Natural killer cell (primary cell): ENCODE measurements around the gene WNT7A. TPM values are rescaled to one million over a fixed set of nuclear protein-coding genes. Genes with fewer than 3 reads are reported as not detected.

Source experiments
- ATAC-seq, 3 donors: fragments of 150-1000 bp in 2 of 3; fragments of 200-7000 bp in 1 of 3; cut with Tn5 transposase; 1 replicate in 1 of 3; 2 replicates in 2 of 3; pipeline ENCODE4 v1.10.0; 2021; ENCODE audit warnings: mild to moderate bottlenecking in 2 of 3, moderate library complexity in 2 of 3
- DNase-seq, 2 donors: peaks; one replicate each; pipeline versions ENCODE4 v3.0.0 to v3.0.0-alpha.2; 2013 to 2021; ENCODE audit warnings: mixed read lengths in 1 of 2
- H3K27ac ChIP-seq: one replicate; pipeline ENCODE4 v1.5.1; 2013; ENCODE audit warnings: mild to moderate bottlenecking, low read length
- H3K27me3 ChIP-seq: one replicate; pipeline ENCODE4 v1.6.1; 2013; ENCODE audit warnings: low read length; ENCODE audit not compliant: control insufficient read depth, insufficient read depth
- H3K36me3 ChIP-seq: one replicate; pipeline ENCODE4 v1.6.1; 2013; ENCODE audit warnings: low read length; ENCODE audit not compliant: control insufficient read depth, insufficient read depth
- H3K4me1 ChIP-seq: one replicate; pipeline ENCODE4 v1.6.1; 2013; ENCODE audit warnings: low read length; ENCODE audit not compliant: control insufficient read depth, insufficient read depth
- H3K4me3 ChIP-seq: one replicate; pipeline ENCODE4 v1.5.1; 2013; ENCODE audit warnings: low read length
- H3K9me3 ChIP-seq: one replicate; pipeline ENCODE4 v1.6.1; 2013; ENCODE audit warnings: low read length; ENCODE audit not compliant: control insufficient read depth, insufficient read depth
- H3K27ac Mint-ChIP-seq, 2 donors: one replicate each; pipeline ENCODE4 v1.8.0; 2022; ENCODE audit warnings: mild to moderate bottlenecking in 2 of 2, mixed read lengths in 2 of 2, moderate library complexity in 1 of 2
- H3K27me3 Mint-ChIP-seq, 2 donors: one replicate each; pipeline ENCODE4 v1.8.0; 2022; ENCODE audit warnings: low read depth in 2 of 2, mixed read lengths in 2 of 2
- H3K36me3 Mint-ChIP-seq: one replicate; pipeline ENCODE4 v1.8.0; 2022; ENCODE audit warnings: mixed read lengths
- H3K4me1 Mint-ChIP-seq, 2 donors: one replicate each; pipeline ENCODE4 v1.8.0; 2022; ENCODE audit warnings: mixed read lengths in 2 of 2
- H3K4me3 Mint-ChIP-seq: one replicate; pipeline ENCODE4 v1.8.0; 2022; ENCODE audit warnings: mild to moderate bottlenecking, moderate library complexity, mixed read lengths
- H3K9me3 Mint-ChIP-seq, 2 donors: one replicate each; pipeline ENCODE4 v1.8.0; 2022; ENCODE audit warnings: mixed read lengths in 2 of 2
- CTCF ChIP-seq: fragments of 200-600 bp; IDR thresholded peaks from one replicate; pipeline ENCODE4 v1.8.0; 2022; ENCODE audit warnings: antibody characterized with exemption
- WGBS: methylation state at CpG from one replicate; pipeline ENCODE4 v1.1.7; 2013; ENCODE audit warnings: missing lambda C conversion rate; ENCODE audit not compliant: insufficient coverage; 5-methylcytosine and 5-hydroxymethylcytosine counted together
- intact Hi-C: fragments of 100-400 bp; cut with micrococcal nuclease; formaldehyde crosslinking; loops from one replicate; pipeline ENCODE4 v1.14.2; 2022
- total RNA-seq, 4 donors: library from RNA; stranded (reverse); fragments of 120-200 nt in 1 of 4; gene quantifications; one replicate each; pipeline versions ENCODE4 v1.2.3 to v1.2.4, GENCODE V29; 2013 to 2022

Gene WNT7A
- total RNA-seq, 3 donors from 2014 or later (not counting 1 experiment from before 2014, with no cell fraction given): 0.18 to 0.45 TPM; not detected in 1

DNA sequence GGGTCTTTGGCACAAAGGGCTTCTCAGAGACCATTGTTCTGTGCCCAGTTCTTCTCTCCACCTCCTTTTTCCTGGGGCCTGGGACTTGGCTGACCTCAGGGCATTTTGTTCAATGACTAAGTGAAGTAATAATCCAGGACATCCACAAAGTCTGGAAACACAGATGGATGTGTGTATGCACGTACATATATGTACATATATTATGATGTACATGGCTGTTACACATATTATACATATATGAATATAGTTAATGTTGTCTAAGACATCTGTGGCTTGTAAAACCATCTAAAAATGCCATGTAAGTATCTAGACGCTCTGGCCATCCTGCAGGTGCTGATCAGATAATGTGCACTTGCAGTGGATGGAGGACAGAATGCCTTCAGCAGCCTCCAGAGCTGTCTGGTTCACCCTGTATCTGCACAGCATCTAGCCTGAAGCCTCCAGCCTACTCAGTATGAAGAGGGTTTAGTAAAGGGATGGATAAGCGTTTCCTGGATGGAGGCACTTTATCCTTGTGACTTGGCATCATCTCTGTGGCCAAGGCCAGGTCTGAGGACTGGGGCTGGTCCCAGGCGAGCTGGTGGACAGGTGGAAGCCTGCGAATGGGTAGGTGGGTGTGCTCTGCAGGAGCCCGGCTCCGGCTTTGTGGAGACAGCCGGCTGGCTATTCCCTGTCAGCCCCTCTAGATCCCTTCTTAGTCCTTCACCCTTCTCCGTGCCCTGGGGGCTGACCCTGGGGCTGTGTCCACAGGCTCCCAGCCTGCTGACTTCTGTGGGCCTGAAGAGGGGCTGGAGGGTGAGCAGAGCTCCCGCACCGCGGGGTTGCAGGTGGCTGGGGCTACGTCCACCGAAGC, 88.4 kb downstream of the WNT7A start:
- Histone ChIP-seq H3K4me3 (no peak overlapping the region), H3K27ac (no peak overlapping the region), H3K9me3 (no peaks in the 10 kb centered on the region), H3K4me1 (no peaks in the 10 kb centered on the region), H3K27me3 (no peaks in the 10 kb centered on the region), H3K36me3 (no peaks in the 10 kb centered on the region)
- no peak for TF ChIP-seq CTCF
- Mint-ChIP-seq H3K4me1 (peaks cover 0 to 2% of the 10 kb centered on the region in 2 donors), H3K27me3 (peaks cover 0 to 10% of the 10 kb centered on the region in 2 donors), H3K4me3 (no peak overlapping the region), H3K27ac (no peak overlapping the region), H3K36me3 (no peaks in the 10 kb centered on the region), H3K9me3 (no peaks in the 10 kb centered on the region)
- intact Hi-C loops: no loop called here
- WGBS: 72% methylated on average over 13 of the region's 14 CpGs
- no peak for ATAC-seq
- no peak for DNase-seq

DNA sequence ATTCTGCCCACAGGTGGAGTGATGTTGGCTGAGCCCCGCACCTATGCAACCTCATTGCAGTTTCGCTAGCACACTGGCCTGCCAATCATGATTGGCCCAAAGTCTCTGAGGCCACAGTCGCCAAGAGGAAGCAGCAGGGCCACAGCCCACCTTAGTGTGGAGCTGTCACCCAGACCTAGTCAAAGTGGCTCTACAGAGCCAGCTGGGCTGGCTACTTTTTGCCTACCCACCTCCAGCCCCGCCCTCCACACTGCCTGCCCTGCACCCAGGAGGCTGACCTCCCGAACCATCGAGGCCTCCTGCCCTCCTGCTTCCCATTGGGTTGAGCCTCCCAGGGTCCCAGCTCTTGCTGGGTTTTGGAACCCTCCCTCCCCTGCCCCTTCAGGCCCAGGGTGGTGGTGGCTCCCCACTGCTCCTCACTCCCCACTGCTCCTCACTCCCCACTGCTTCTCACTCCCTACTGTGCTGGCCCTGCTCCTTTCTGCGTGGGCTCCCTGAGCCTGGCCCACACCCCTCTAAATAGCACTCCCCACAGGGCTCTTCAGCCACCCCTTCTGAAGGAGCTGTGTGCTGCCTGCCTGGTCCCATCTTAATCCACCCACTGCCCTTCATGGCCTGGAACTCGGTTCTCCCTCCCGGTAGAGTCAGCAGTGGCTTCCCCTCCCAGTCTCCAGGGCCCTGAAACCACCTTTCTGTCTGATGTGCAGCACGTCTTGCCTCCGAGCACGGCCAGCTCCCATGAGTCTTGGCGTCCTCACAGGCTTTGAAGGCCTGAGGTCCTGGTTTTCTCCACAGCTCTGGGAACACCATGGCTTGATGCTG, 89.3 kb downstream of the WNT7A start:
- Histone ChIP-seq H3K27ac (no peak overlapping the region), H3K27me3 (no peaks in the 10 kb centered on the region), H3K4me1 (no peaks in the 10 kb centered on the region), H3K36me3 (no peaks in the 10 kb centered on the region), H3K4me3 (no peak overlapping the region), H3K9me3 (no peaks in the 10 kb centered on the region)
- WGBS: 86% methylated on average over 13 of the region's 13 CpGs
- Mint-ChIP-seq H3K27ac (no peak overlapping the region), H3K4me1 (no peaks in the 10 kb centered on the region), H3K4me3 (no peak overlapping the region), H3K36me3 (no peaks in the 10 kb centered on the region), H3K9me3 (no peaks in the 10 kb centered on the region), H3K27me3 (peaks cover 0 to 7% of the 10 kb centered on the region in 2 donors)
- intact Hi-C loops: no loop called here
- DNase-seq: no peak
- TF ChIP-seq CTCF: no peak
- ATAC-seq: no peak

DNA sequence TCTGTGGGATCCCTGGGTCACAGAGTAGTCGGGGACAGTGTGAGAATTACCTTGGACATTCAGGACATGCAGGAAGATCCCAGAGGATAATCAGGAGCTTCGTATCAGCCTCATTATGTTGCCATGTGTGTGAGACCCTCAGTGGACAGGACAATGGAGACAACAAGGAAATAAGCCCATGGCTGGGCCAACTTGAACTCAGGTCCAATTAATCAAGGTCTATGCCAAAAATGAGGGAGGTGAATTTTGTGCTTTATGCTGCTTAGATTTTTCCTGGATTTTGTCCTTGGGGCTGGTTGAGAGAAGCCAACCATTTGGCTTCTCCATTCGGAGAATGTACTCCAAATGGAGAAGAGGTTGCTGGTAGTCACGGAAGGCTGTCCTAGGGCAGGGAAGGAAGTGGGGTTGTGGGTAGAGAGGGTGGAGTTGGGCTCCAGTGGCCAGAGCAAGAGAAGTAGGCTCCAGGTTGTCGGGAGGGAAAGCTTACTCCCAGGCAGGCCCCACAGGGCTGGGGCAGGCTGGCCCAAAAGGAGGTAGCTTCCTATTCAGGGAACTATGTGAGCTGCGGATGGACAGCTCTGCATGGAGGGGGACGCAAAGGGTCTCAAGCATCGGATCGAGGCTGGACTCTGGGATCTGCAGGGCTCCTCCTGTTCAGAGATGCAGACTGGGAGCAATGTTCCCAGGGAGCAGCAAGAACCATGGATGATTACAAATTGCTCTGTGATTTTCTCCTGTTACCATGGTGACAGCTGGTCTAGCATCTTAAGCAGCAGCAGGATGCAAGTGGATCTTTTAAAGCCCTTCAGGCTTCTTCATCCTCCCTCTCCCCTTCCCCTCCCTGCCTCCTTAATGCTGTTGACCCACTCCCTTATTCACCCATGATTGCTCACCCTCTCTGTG, 91.1 kb downstream of the WNT7A start:
- intact Hi-C loops: no loop called here
- no peak for TF ChIP-seq CTCF
- Histone ChIP-seq H3K4me3 (no peak overlapping the region), H3K27ac (no peak overlapping the region), H3K9me3 (no peaks in the 10 kb centered on the region), H3K4me1 (no peaks in the 10 kb centered on the region), H3K27me3 (no peaks in the 10 kb centered on the region), H3K36me3 (no peaks in the 10 kb centered on the region)
- no peaks in the 10 kb centered on the region for H3K4me1 Mint-ChIP-seq
- no peak overlapping the region for H3K27ac Mint-ChIP-seq
- H3K4me3 Mint-ChIP-seq: no peak overlapping the region
- peaks cover 0 to 13% of the 10 kb centered on the region in 2 donors for H3K27me3 Mint-ChIP-seq
- no peaks in the 10 kb centered on the region for H3K9me3 Mint-ChIP-seq
- DNase-seq (no peak), ATAC-seq (no peak)
- 61% methylated on average over 9 of the region's 9 CpGs for WGBS
- no peaks in the 10 kb centered on the region for H3K36me3 Mint-ChIP-seq
